HG02623 (cell line): ENCODE data around the gene PRKG1.
A peak's percentile ranks its signal among the peaks of the same experiment; 100 is the strongest.
"Not testable (repeated sequence)": the region's sequence is repeated elsewhere in the genome, so short reads cannot be mapped to it uniquely, and the experiment has no call there.

Experiments
- ATAC-seq: cut with Tn5 transposase; IDR thresholded peaks from one replicate; pipeline ENCODE4 v1.9.1; 2021; ENCODE audit warnings: moderate library complexity; ENCODE audit not compliant: unreplicated experiment

PRKG1 gene

DNA sequence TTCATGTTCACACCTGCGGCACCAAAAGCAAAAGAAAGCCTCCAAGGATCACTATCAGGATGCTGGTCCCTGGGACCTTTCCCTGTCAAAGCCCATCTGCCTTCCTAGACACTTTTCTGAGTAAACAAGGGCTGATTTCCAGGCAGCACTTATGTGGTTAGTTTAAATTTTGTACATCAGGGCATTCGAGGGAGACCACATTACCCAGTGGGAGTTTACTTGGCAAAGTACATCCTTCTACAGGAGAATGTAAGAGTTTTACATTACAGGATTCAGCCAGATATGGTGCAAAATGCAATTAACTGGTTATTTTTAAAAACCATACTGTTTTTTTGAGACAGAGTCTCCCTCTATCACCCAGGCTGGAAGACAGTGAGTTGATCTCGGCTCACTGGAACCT, 493.0 kb downstream of the PRKG1 start:
- no peak for ATAC-seq

- ATAC-seq, result no peak
Measured at GRCh38 chr10:51569467-51569866, 495.2 kb downstream of the PRKG1 start.

- no peak for ATAC-seq
Measured at GRCh38 chr10:51574248-51575048, 500.2 kb downstream of the PRKG1 start.

GRCh38 chr10:51581196-51581595, 506.9 kb downstream of the PRKG1 start:
- ATAC-seq, result not testable (repeated sequence)

DNA sequence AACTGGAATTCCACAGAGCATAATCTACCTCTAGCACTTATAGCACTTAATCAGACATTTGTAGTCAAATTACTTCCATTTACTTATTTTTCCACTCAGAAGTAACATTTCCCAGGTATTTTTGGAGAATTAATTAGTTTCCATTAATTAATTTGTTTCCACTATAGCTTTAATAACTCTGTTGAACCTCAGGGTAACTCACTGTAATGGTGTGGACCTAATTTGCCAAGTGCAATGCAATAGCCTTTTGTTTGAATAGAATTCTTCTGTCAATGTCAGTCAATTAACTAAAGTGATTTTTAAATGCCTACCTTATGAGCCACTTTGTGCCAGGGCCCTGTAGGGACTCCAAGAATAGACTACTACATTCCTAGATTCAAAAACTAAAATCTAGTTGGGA, 509.7 kb downstream of the PRKG1 start:
- ATAC-seq, result no peak

DNA sequence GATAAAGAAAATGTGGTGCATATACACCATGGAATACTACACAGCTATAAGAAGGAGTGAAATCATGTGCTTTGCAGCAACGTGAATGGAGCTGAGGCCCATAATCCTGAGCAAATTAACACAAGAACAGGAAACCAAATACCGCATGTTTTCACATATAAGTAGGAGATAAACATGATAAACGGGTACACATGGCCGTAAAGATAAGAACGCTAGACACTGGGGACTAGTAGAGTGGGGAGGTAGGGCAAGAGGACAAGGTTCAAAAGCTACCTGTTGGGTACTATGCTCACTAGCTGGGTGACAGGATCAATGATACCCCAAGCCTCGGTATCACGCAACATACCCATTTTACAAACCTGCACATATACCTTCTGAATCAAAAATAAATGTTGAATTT, 511.5 kb downstream of the PRKG1 start:
- ATAC-seq, result no peak

DNA sequence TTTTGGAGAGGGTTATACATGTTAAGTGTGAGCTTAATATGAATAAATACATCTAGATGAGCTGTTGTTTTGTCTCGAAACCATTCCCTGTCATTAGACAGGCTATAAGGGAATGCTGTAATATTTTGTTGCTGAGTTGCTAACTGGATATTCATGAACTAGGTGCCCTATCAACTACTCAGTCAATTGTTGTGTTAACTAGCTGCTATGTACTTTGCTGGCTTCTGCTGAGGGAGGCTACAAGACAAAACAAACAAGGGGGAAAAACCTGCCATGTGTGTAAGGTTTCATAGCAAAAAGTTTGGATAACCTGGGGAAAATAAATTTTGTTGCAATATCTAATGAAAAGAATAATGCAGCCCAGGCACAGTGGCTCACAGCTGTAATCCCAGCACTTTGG, 514.7 kb downstream of the PRKG1 start:
- ATAC-seq, result no peak

DNA sequence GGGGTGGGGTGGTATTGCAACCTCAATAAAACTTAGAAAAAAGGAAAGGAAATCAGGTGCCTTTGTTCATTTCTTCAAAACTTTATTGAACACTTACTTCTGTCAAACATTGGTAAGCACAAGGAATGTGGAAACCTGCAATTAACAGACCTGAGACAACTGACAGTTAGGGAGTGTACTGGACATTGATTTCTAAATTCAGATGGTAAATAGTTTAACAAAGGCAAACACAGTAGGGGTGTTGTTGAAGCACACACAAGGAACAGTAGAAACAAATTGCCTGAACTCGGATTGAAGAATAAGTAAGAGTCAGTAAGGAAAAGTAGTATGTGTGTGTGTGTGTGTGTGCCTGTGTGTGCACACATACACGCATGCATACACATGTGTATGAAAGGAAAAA, 516.5 kb downstream of the PRKG1 start:
- no peak for ATAC-seq

DNA sequence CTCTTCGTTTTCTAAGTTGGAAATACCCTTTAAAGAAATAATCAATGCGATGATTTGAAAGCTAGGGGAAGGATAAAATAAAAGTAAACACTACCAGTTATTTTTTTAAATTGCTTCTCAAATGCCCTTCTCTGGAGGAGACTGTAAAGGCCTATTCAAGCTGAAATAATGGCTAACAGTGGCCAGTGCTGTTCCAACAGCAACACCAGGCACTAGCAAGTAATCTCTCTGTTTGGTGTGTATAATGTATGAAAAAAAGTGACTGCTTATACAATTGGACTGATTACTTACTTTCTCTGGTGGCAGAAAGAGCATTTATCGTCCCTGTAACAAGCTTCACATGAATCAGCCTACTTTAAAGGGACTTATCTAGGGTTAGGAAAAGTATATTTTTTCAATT, 522.4 kb downstream of the PRKG1 start:
- ATAC-seq, result no peak

DNA sequence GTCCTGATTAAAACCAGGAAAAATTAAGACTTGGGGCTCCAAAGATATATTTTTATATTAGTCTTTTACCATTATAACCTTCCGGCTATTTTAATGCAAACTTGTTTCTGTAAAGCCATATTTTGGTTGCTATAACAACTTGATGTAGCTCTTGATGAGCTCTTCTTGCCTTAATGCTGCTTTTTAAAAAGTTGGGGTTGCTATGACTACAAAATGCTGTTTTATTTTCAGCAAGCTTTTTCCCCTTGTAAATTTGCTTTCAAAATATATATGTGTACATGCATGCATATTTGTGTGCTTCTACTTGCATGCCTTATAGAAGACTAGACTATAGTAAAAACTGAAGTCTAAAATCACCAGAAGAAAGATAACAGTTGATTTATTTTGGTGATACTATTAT, 525.4 kb downstream of the PRKG1 start:
- ATAC-seq, result no peak

GRCh38 chr10:51602326-51602725, 528.0 kb downstream of the PRKG1 start:
- ATAC-seq, result no peak

DNA sequence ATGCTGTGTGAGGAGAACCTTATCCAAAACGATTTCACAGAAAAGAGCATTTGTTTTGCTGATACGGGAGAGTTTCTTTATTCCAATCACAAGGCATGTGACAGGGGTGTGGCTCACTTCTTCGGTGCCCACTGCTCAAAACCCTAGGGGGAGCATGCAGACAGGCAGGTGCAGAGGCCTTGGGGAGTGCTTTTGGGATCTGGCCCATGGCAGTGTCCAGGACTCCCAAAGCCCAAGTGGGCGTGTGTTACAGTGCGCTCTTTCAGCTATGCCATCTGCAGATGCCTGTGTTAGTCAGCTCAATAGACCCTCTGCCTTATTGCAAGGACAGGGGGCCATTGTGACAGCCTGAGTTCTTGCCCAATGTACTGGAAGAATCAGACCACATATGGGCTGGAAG, 530.3 kb downstream of the PRKG1 start:
- no peak for ATAC-seq

GRCh38 chr10:51606825-51607462, 532.7 kb downstream of the PRKG1 start:
- ATAC-seq, result no peak

DNA sequence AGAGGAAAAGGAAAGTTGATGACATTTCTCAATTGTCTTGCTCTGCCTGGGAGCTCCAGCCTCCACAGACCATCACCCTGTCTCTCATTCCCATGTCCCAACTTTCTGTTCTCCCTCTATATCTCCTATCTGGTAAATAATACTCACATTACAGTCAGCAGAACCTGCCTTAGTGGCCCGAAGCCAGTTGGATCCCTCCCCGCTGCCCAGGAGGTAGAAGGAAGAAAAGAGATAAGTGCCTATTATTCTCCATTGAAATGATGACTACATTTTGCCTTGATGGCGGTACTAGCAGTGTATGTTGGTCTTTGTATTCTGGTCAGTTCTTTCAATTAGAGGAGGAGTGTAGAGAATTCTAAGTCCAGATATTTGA, 533.2 kb downstream of the PRKG1 start:
- no peak for ATAC-seq

- ATAC-seq, result no peak
Measured at GRCh38 chr10:51608211-51608610, 533.9 kb downstream of the PRKG1 start.

DNA sequence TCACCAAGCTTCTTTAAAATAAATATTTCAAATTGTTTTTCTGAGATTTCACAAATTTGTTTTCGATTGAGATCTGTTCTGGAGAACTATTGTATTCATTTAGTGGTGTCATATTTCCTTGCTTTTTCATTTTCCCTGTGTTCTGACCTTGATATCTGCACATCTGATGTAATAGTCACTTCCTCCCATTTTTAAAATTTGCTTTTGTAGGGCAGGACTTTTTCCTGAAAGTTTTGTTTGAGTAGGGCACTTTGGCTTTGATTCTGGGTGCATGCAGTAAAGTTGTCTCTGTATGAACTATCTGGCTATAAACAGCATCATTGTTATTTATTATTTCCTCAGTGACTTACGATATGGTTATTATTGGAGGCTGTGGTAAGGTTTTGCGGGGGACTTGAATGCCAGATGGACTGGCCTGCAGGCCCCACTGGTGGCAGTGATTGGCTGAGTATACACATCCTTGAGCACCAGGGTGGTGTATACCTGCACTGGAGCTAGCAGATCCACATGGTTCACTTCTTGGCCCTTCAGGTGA, 541.5 kb downstream of the PRKG1 start:
- ATAC-seq, result no peak

GRCh38 chr10:51617576-51618235, 543.4 kb downstream of the PRKG1 start:
- ATAC-seq, result no peak

DNA sequence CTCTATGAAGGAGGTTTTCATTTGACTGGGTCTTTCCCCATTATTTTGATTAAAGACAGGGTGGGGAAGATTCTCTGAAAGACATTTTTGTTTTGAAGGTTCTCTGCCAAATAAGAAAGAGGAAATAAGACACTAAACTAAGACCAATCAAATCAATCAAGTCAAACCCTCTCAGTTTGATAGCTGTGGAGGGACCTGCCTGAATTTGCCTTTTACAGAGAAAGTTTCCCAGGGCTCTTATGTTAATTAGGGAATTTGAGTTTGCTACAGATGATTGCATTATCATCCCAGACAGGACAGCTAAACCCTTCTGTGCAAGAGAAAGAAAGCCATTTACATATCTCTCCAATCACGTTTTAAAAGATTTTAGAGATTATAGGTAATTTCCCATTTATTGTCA, 545.1 kb downstream of the PRKG1 start:
- ATAC-seq, result no peak

DNA sequence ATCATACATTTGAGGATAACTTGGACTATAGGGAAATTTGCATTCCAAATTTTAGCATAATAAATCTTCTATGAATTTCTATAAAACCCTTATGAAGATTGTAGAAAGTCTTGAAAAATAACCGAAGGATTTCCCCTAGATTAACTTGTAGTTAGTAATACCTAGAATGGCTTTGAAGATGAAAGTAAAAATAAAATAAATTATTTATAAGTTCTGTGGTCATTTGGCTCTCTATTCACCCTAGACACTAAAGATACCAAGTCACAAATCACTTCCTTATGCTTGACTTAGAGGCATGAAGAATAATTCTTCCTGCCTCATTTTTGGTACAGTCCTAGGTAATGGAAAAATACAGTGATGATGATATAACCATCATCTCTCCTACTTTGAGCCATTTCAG, 545.8 kb downstream of the PRKG1 start:
- peak; percentile 47 for ATAC-seq

DNA sequence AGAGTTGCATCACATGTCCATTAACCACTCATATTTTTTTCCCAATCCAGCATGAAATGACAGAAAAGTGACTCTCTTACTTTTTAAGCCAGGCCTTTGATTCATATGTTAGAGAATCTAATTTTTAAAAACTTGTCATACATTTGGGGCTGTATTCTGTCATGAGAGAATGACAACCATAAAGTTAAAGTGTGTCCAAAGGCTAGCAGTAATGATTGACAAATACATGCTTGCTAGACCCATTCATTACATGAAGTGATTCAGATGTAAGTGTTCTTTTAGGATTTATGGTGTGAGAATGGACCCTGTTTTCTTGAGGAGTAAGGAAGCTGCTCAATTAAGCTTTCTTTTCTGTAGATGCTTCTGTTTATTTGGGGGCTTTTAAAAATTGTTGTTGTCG, 549.7 kb downstream of the PRKG1 start:
- no peak for ATAC-seq

DNA sequence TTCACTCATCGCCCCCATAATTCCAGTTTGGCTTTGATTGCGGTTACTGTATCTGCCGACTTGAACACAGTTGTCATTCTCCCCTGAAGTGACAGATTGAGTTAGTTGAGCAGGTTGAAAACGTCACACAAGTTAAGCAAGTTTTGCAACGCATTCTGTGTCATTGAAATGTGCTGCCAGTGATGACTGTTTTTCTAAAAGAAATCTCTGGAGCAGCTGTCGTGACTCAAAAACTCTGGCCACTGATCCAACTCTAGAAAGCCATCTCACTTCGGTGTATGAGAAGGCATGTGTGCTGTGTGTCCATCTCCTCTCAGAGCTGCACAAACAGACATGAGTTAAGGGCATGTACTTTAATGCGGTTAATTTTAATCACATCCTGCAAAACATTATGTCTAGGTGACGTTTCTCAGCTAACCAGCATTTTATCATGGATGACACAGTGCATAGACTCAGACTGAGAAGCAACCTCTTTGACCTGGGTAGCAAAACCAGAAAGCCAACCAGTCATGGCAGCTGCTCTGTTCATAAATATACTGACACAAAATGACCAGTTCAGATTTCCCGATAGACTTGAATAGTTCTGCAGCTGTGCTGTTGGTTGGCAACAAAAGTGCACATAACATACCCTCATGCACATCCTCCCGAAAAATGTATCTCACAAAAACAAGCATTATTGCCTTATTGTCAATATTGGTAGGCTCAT, 555.8 kb downstream of the PRKG1 start:
- no peak for ATAC-seq
